Mesothelial cell of epicardium (in vitro differentiated cells): ENCODE data around the gene SH2D2A. TPM values are rescaled to one million over a fixed set of nuclear protein-coding genes. Genes with fewer than 3 reads are reported as not detected.

Source experiments
- DNase-seq, 2 experiments: peaks; one replicate each; pipeline ENCODE4 v3.0.0; 2021; ENCODE audit warnings: low spot score in 2 of 2; ENCODE audit not compliant: unreplicated experiment in 2 of 2
- H3K27ac Mint-ChIP-seq: 2 replicates; pipeline ENCODE4 v1.8.0; 2021; ENCODE audit warnings: mixed read lengths
- H3K27me3 Mint-ChIP-seq: 2 replicates; pipeline ENCODE4 v1.8.0; 2021; ENCODE audit warnings: low read depth, mixed read lengths
- H3K36me3 Mint-ChIP-seq: 2 replicates; pipeline ENCODE4 v1.8.0; 2021; ENCODE audit warnings: mixed read lengths
- H3K4me1 Mint-ChIP-seq: 2 replicates; pipeline ENCODE4 v1.8.0; 2021; ENCODE audit warnings: mixed read lengths
- H3K4me3 Mint-ChIP-seq: 2 replicates; pipeline ENCODE4 v1.8.0; 2021; ENCODE audit warnings: mild to moderate bottlenecking, moderate library complexity, mixed read lengths
- H3K9me3 Mint-ChIP-seq: 2 replicates; pipeline ENCODE4 v1.8.0; 2021; ENCODE audit warnings: mixed read lengths
- CTCF ChIP-seq: fragments of 200-600 bp; sonication (generic); IDR thresholded peaks from one replicate; pipeline ENCODE4 v1.5.0; 2021; ENCODE audit warnings: antibody characterized with exemption; ENCODE audit not compliant: unreplicated experiment
- total RNA-seq: library from RNA; stranded (reverse); gene quantifications from 3 replicates; pipeline ENCODE4 v1.2.1, GENCODE V29; 2021

The SH2D2A gene
- total RNA-seq, 1 donor from 2014 or later, result 0.89 TPM

DNA sequence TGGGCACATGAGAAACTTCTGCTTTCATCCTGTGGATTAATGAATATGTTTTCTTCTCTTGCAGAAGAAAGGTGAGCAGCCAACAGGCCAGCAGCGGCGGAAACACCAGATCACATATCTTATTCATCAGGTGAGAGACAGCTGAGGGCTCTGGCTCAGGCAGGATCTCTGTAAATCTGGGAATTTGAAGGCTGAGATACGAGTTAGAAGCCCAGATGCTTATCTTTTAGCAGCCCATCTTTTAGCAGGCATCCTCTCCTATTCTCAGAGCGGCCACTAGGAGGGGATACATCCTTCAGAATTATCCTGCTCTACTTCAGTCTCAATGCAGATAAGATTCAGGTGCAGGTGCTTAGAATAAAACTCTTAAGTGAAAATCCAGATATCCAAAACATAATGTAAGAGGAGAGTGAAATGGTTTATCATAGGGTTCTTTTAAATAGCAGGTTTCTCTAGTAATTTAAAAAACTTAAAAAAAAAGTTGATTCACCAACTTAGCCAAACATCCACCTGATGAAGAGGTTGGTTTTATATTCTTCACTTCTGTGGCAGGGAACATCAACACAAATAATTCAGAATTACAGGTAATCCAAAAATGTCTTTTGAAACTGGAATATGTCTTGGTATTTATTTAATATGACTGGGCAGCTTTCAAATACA, 19.3 kb downstream of the SH2D2A start:
- H3K36me3 Mint-ChIP-seq, result peaks cover 31% of the 10 kb centered on the region
- H3K4me3 Mint-ChIP-seq, result no peak overlapping the region
- H3K4me1 Mint-ChIP-seq, result peaks cover 7% of the 10 kb centered on the region
- H3K27ac Mint-ChIP-seq, result no peak overlapping the region
- H3K27me3 Mint-ChIP-seq, result no peaks in the 10 kb centered on the region
- TF ChIP-seq CTCF, result peak; percentile 60
- no peaks in the 10 kb centered on the region for H3K9me3 Mint-ChIP-seq
- peak in 1 of 2 experiments; percentile 59 for DNase-seq

DNA sequence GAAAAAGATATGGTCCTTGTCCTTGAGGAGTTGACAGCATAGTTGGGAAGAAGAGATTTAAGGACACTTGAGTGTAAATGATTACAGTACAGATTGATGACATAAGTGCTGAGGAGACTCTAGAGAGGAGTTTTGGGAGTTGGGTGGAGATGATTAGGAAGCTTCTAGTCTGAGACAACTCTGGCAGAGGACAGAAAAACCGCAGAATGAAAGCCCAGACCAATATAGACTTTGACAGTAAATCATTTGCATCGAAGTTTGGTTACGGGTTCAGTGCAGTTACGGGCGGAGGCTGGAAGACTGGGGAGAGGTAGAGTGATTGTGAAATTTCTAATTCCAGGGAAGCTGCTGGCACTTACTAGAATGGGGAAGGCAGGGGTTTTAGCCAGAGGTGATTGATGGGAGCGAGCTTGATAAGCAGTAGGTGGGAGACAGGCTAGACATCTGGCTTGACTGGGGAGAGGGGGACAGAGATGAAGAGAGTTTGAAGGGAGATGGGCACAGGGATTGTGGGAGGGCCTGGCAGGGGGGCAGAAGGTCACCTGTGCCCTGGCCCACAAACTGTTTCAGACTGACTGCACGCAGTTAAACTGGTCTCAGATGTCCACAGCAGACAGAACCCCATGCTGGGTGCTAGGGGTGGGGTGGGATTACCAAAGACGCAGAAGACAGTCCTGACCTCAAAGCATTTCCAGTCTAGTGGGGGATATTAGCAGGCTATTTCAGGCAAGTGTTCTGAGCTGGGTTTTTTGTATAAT, 20.1 kb downstream of the SH2D2A start:
- TF ChIP-seq CTCF, result no peak
- H3K9me3 Mint-ChIP-seq, result no peaks in the 10 kb centered on the region
- peak overlapping the region; percentile 8 for H3K27ac Mint-ChIP-seq
- H3K4me1 Mint-ChIP-seq, result peaks cover 5% of the 10 kb centered on the region
- DNase-seq, result no peak
- no peak overlapping the region for H3K4me3 Mint-ChIP-seq
- no peaks in the 10 kb centered on the region for H3K27me3 Mint-ChIP-seq
- peaks cover 34% of the 10 kb centered on the region for H3K36me3 Mint-ChIP-seq

DNA sequence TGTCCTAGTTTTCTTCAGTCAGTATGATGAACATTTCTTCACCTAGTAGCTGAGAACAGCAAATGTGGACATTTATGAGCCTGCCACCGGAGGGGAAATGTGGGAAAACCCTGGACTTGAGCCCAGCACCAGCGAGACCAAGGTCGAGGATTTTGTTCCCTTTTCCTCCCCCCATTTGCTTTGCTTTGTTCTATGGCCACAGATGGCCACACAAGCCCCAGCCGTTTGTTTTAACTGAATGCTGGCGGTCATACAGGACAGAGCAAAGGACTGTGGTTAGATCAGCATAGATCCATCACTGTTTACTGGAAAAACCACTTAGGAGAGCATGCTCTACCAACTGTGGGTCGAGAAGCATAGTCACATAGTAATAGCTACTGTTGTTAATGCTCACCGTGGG, 20.9 kb downstream of the SH2D2A start:
- Mint-ChIP-seq H3K27me3 (no peaks in the 10 kb centered on the region), H3K4me1 (no peaks in the 10 kb centered on the region), H3K27ac (no peak overlapping the region), H3K4me3 (no peak overlapping the region), H3K9me3 (no peaks in the 10 kb centered on the region), H3K36me3 (peaks cover 32% of the 10 kb centered on the region)
- DNase-seq, result no peak
- TF ChIP-seq CTCF, result no peak

DNA sequence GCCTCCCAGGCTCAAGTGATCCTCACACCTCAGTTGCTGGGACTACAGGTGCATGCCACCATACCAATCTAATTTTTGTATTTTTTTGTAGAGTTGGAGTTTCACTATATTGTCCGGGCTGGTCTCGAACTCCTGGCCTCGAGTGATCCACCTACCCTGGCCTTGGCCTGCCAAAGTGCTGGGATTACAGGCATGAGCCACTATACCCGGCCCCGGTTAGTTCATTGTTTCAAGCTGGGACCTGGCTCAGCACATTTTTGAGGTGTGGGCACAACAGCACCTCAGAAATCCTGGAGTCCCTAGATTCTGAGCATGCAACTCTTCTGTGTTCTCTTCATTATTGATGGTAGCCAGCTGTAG, 21.3 kb downstream of the SH2D2A start:
- Mint-ChIP-seq H3K4me3 (no peak overlapping the region), H3K27me3 (no peaks in the 10 kb centered on the region), H3K9me3 (no peaks in the 10 kb centered on the region), H3K4me1 (no peaks in the 10 kb centered on the region), H3K27ac (no peak overlapping the region), H3K36me3 (peaks cover 29% of the 10 kb centered on the region)
- TF ChIP-seq CTCF, result no peak
- no peak for DNase-seq

GRCh38 chr1:156794506-156795373, 21.9 kb downstream of the SH2D2A start:
- no peak for DNase-seq
- Mint-ChIP-seq H3K36me3 (peaks cover 26% of the 10 kb centered on the region), H3K27me3 (no peaks in the 10 kb centered on the region), H3K4me3 (no peak overlapping the region), H3K4me1 (no peaks in the 10 kb centered on the region), H3K27ac (no peak overlapping the region), H3K9me3 (no peaks in the 10 kb centered on the region)
- no peak for TF ChIP-seq CTCF
